Measurements from ENCODE around the gene ENOX1.

ENOX1 gene

GRCh38 chr13:43368003-43368402, 418.8 kb downstream of the ENOX1 start:
- TF ChIP-seq RARB (CRISPR knock-in tag; IDR thresholded peaks at IDR 0.05) (no peak), TOX (CRISPR knock-in tag; IDR thresholded peaks at IDR 0.05; ENCODE audit: borderline replicate concordance) (no peak), ISL1 (CRISPR knock-in tag; IDR thresholded peaks at IDR 0.05) (no peak), POU6F1 (CRISPR knock-in tag; IDR thresholded peaks at IDR 0.05; ENCODE audit: borderline replicate concordance, low read depth) (no peak), CREB5 (CRISPR knock-in tag; IDR thresholded peaks at IDR 0.05; ENCODE audit: low read depth) (no peak), ZNF70 (CRISPR knock-in tag; IDR thresholded peaks at IDR 0.05) (no peak), ESRRG (CRISPR knock-in tag; IDR thresholded peaks at IDR 0.05) (no peak), OSR1 (CRISPR knock-in tag; IDR thresholded peaks at IDR 0.05) (no peak), CSRNP3 (CRISPR knock-in tag; IDR thresholded peaks at IDR 0.05) (no peak), PATZ1 (CRISPR knock-in tag; IDR thresholded peaks at IDR 0.05; ENCODE audit: borderline replicate concordance) (no peak), GLIS3 (CRISPR knock-in tag; IDR thresholded peaks at IDR 0.05) (no peak), ZNF565 (CRISPR knock-in tag; conservative IDR thresholded peaks at IDR 0.05; ENCODE audit: low read depth) (no peak), ZFP30 (CRISPR knock-in tag; IDR thresholded peaks at IDR 0.05) (no peak), ZC3H10 (CRISPR knock-in tag; IDR thresholded peaks at IDR 0.05) (no peak), ZNF8 (CRISPR knock-in tag; IDR thresholded peaks at IDR 0.05) (no peak), PPARA (CRISPR knock-in tag; IDR thresholded peaks at IDR 0.05; ENCODE audit: borderline replicate concordance) (no peak)
- ATAC-seq = peak; percentile 14; the same call in 2 of the 3 replicates

- no peak for ATAC-seq
- TF ChIP-seq ZNF8 (CRISPR knock-in tag; IDR thresholded peaks at IDR 0.05) (no peak), CSRNP3 (CRISPR knock-in tag; IDR thresholded peaks at IDR 0.05) (no peak), ZFP30 (CRISPR knock-in tag; IDR thresholded peaks at IDR 0.05) (no peak), ZNF565 (CRISPR knock-in tag; conservative IDR thresholded peaks at IDR 0.05; ENCODE audit: low read depth) (no peak), ISL1 (CRISPR knock-in tag; IDR thresholded peaks at IDR 0.05) (no peak), BACH2 (CRISPR knock-in tag; IDR thresholded peaks at IDR 0.05; ENCODE audit: borderline replicate concordance) (no peak), RARB (CRISPR knock-in tag; IDR thresholded peaks at IDR 0.05) (no peak), CSDC2 (CRISPR knock-in tag; IDR thresholded peaks at IDR 0.05) (no peak), OSR1 (CRISPR knock-in tag; IDR thresholded peaks at IDR 0.05) (no peak), PATZ1 (CRISPR knock-in tag; IDR thresholded peaks at IDR 0.05; ENCODE audit: borderline replicate concordance) (no peak), TCF4 (CRISPR knock-in tag; IDR thresholded peaks at IDR 0.05; ENCODE audit: borderline replicate concordance) (no peak), ZNF70 (CRISPR knock-in tag; IDR thresholded peaks at IDR 0.05) (no peak), ESRRG (CRISPR knock-in tag; IDR thresholded peaks at IDR 0.05) (no peak), PPARA (CRISPR knock-in tag; IDR thresholded peaks at IDR 0.05; ENCODE audit: borderline replicate concordance) (no peak), TSHZ2 (CRISPR knock-in tag; IDR thresholded peaks at IDR 0.05) (no peak), GLIS3 (CRISPR knock-in tag; IDR thresholded peaks at IDR 0.05) (no peak), SNAI2 (CRISPR knock-in tag; IDR thresholded peaks at IDR 0.05) (no peak), ZC3H10 (CRISPR knock-in tag; IDR thresholded peaks at IDR 0.05) (no peak), CREB5 (CRISPR knock-in tag; IDR thresholded peaks at IDR 0.05; ENCODE audit: low read depth) (no peak), POU6F1 (CRISPR knock-in tag; IDR thresholded peaks at IDR 0.05; ENCODE audit: borderline replicate concordance, low read depth) (no peak)
Measured at GRCh38 chr13:43365039-43365344, 421.8 kb downstream of the ENOX1 start.
